Activated CD4-positive, alpha-beta T cell treated with anti-CD3 and anti-CD28 coated beads for 36 hours (primary cell): ENCODE measurements around the gene RIC3. TPM values are rescaled to one million over a fixed set of nuclear protein-coding genes. Genes with fewer than 3 reads are reported as not detected.
A peak's percentile ranks its signal among the peaks of the same experiment; 100 is the strongest.
"Not testable (repeated sequence)": the region's sequence is repeated elsewhere in the genome, so short reads cannot be mapped to it uniquely, and the experiment has no call there.

Experiments used
- ATAC-seq: fragments of 200-7000 bp; cut with Tn5 transposase; one replicate; pipeline ENCODE4 v1.10.0; 2021; ENCODE audit warnings: mild to moderate bottlenecking, moderate library complexity
- CTCF ChIA-PET: fragments of 350-600 bp; sonication (Branson Sonifier 250); formaldehyde crosslinking; loops from one replicate; lab custom pipeline; 2021; ENCODE audit warnings: antibody characterized with exemption; lab: Charles Lee
- POLR2A ChIA-PET: fragments of 350-600 bp; sonication (Branson Sonifier 250); formaldehyde crosslinking; loops from one replicate; lab custom pipeline; 2021; ENCODE audit warnings: antibody characterized with exemption, inconsistent platforms; lab: Charles Lee
- DNase-seq: peaks from one replicate; pipeline ENCODE4 v3.0.0-alpha.2; 2020
- H3K27ac Mint-ChIP-seq: one replicate; pipeline ENCODE4 v1.8.0; 2021; ENCODE audit warnings: mixed read lengths
- H3K27me3 Mint-ChIP-seq: one replicate; pipeline ENCODE4 v1.8.0; 2021; ENCODE audit warnings: mixed read lengths
- H3K36me3 Mint-ChIP-seq: one replicate; pipeline ENCODE4 v1.8.0; 2021; ENCODE audit warnings: low read depth, mixed read lengths
- H3K4me1 Mint-ChIP-seq: one replicate; pipeline ENCODE4 v1.8.0; 2021; ENCODE audit warnings: mixed read lengths
- H3K4me3 Mint-ChIP-seq: one replicate; pipeline ENCODE4 v1.8.0; 2021; ENCODE audit warnings: mild to moderate bottlenecking, moderate library complexity, mixed read lengths
- H3K9me3 Mint-ChIP-seq: one replicate; pipeline ENCODE4 v1.8.0; 2021; ENCODE audit warnings: low read depth, mixed read lengths
- intact Hi-C, 2 experiments: fragments of 100-400 bp; cut with DNase I in 1 of 2; cut with micrococcal nuclease in 1 of 2; formaldehyde crosslinking; loops; one replicate each; pipeline versions ENCODE4 v1.14.2 to v1.15.1; 2022 to 2024; cut with DNase I, micrococcal nuclease
- total RNA-seq, 2 experiments: library from RNA; stranded (reverse); gene quantifications; one replicate each; pipeline ENCODE4 v1.2.3, GENCODE V29; 2021

RIC3 gene
- total RNA-seq, 2 experiments from 2014 or later = 13.9 to 15.8 TPM

- POLR2A ChIA-PET = interaction anchor here (0.5 kb wide), 1 partner anchor 16 kb away, joined by 3 read pairs; no protein-coding TSS in a partner anchor
- no peaks in the 10 kb centered on the region for H3K9me3 Mint-ChIP-seq
Measured at GRCh38 chr11:8186429-8186828, 17.6 kb upstream of the RIC3 start.

GRCh38 chr11:8183111-8183510, 14.3 kb upstream of the RIC3 start:
- POLR2A ChIA-PET = no interaction called here
- intact Hi-C loops = no loop called here
- Mint-ChIP-seq H3K36me3 (no peaks in the 10 kb centered on the region), H3K4me1 (no peaks in the 10 kb centered on the region), H3K27ac (no peak overlapping the region), H3K27me3 (peaks cover 15% of the 10 kb centered on the region), H3K9me3 (no peaks in the 10 kb centered on the region), H3K4me3 (no peak overlapping the region)
- no peak for ATAC-seq
- DNase-seq = no peak
- CTCF ChIA-PET = interaction anchor here (0.8 to 1.4 kb wide), 3 partner anchors 10 to 31 kb away, joined by 3 to 4 read pairs (median 3); no protein-coding TSS in a partner anchor

More at GRCh38 chr11:8186429-8186828, 17.6 kb upstream of the RIC3 start:
- intact Hi-C loops = no loop called here
- no peaks in the 10 kb centered on the region for H3K36me3 Mint-ChIP-seq
- H3K4me1 Mint-ChIP-seq = no peaks in the 10 kb centered on the region
- no peak for DNase-seq
- H3K4me3 Mint-ChIP-seq = no peak overlapping the region
- no peak overlapping the region for H3K27ac Mint-ChIP-seq
- peaks cover 16% of the 10 kb centered on the region for H3K27me3 Mint-ChIP-seq
- no peak for ATAC-seq
- CTCF ChIA-PET = interaction anchor here (1.0 kb wide), 1 partner anchor 14 kb away, joined by 4 read pairs; no protein-coding TSS in a partner anchor

- ATAC-seq = no peak
- CTCF ChIA-PET = interaction anchor here (0.6 to 1.1 kb wide), 2 partner anchors 13 to 151 kb away, joined by 3 to 4 read pairs; no protein-coding TSS in a partner anchor
- intact Hi-C loops = no loop called here
Measured at GRCh38 chr11:8180469-8180868, 11.6 kb upstream of the RIC3 start.

GRCh38 chr11:8178297-8178696, 9.5 kb upstream of the RIC3 start:
- H3K9me3 Mint-ChIP-seq = no peaks in the 10 kb centered on the region

More at GRCh38 chr11:8180469-8180868, 11.6 kb upstream of the RIC3 start:
- H3K4me1 Mint-ChIP-seq = no peaks in the 10 kb centered on the region
- peaks cover 15% of the 10 kb centered on the region for H3K27me3 Mint-ChIP-seq
- H3K27ac Mint-ChIP-seq = no peak overlapping the region
- H3K4me3 Mint-ChIP-seq = no peak overlapping the region
- no peaks in the 10 kb centered on the region for H3K36me3 Mint-ChIP-seq
- POLR2A ChIA-PET = no interaction called here
- DNase-seq = no peak
- H3K9me3 Mint-ChIP-seq = no peaks in the 10 kb centered on the region

GRCh38 chr11:8177136-8177535, 8.3 kb upstream of the RIC3 start:
- no peaks in the 10 kb centered on the region for H3K36me3 Mint-ChIP-seq
- no peaks in the 10 kb centered on the region for H3K4me1 Mint-ChIP-seq
- DNase-seq (no peak), ATAC-seq (no peak)
- intact Hi-C loops = no loop called here
- ChIA-PET POLR2A (no interaction called here), CTCF (no interaction called here)
- H3K4me3 Mint-ChIP-seq = no peak overlapping the region
- H3K27me3 Mint-ChIP-seq = peaks cover 21% of the 10 kb centered on the region
- no peaks in the 10 kb centered on the region for H3K9me3 Mint-ChIP-seq
- H3K27ac Mint-ChIP-seq = no peak overlapping the region

More at GRCh38 chr11:8178297-8178696, 9.5 kb upstream of the RIC3 start:
- Mint-ChIP-seq H3K36me3 (no peaks in the 10 kb centered on the region), H3K4me3 (no peak overlapping the region), H3K27ac (no peak overlapping the region), H3K4me1 (no peaks in the 10 kb centered on the region), H3K27me3 (peaks cover 18% of the 10 kb centered on the region)
- ATAC-seq (no peak), DNase-seq (no peak)
- POLR2A ChIA-PET = no interaction called here
- intact Hi-C loops = no loop called here
- CTCF ChIA-PET = interaction anchor here (1.1 kb wide), 1 partner anchor 12 kb away, joined by 3 read pairs; no protein-coding TSS in a partner anchor

- peak overlapping the region; percentile 88 for H3K4me3 Mint-ChIP-seq
- ChIA-PET CTCF (no interaction called here), POLR2A (no interaction called here)
- H3K9me3 Mint-ChIP-seq = no peaks in the 10 kb centered on the region
- H3K27me3 Mint-ChIP-seq = peaks cover 17% of the 10 kb centered on the region
- no peak for DNase-seq
- ATAC-seq = no peak
- H3K4me1 Mint-ChIP-seq = peaks cover 32% of the 10 kb centered on the region
- intact Hi-C loops = no loop called here
- H3K27ac Mint-ChIP-seq = peak overlapping the region; percentile 33
- peaks cover 2% of the 10 kb centered on the region for H3K36me3 Mint-ChIP-seq
Measured at GRCh38 chr11:8167796-8168195, 1.0 kb downstream of the RIC3 start.

- no peak for DNase-seq
- H3K4me3 Mint-ChIP-seq = no peak overlapping the region
- ChIA-PET CTCF (no interaction called here), POLR2A (no interaction called here)
- peaks cover 32% of the 10 kb centered on the region for H3K4me1 Mint-ChIP-seq
- H3K27me3 Mint-ChIP-seq = peaks cover 9% of the 10 kb centered on the region
- ATAC-seq = no peak
- H3K36me3 Mint-ChIP-seq = peaks cover 2% of the 10 kb centered on the region
- intact Hi-C loops = no loop called here
- H3K9me3 Mint-ChIP-seq = no peaks in the 10 kb centered on the region
- no peak overlapping the region for H3K27ac Mint-ChIP-seq
Measured at GRCh38 chr11:8164746-8165145, 4.1 kb downstream of the RIC3 start.

GRCh38 chr11:8161627-8162304, 7.1 kb downstream of the RIC3 start:
- H3K4me3 Mint-ChIP-seq, H3K27me3 Mint-ChIP-seq, ATAC-seq, H3K27ac Mint-ChIP-seq, H3K36me3 Mint-ChIP-seq, POLR2A ChIA-PET, H3K9me3 Mint-ChIP-seq, intact Hi-C loops, DNase-seq: not testable (repeated sequence)
- peaks cover 16% of the 10 kb centered on the region for H3K4me1 Mint-ChIP-seq
- CTCF ChIA-PET = interaction anchor here (0.6 to 0.8 kb wide), 2 partner anchors 106 to 121 kb away, joined by 3 read pairs; no protein-coding TSS in a partner anchor

- POLR2A ChIA-PET = no interaction called here
- intact Hi-C loops = no loop called here
Measured at GRCh38 chr11:8156877-8157276, 11.9 kb downstream of the RIC3 start.

GRCh38 chr11:8149726-8150125, 19.1 kb downstream of the RIC3 start:
- intact Hi-C loops = no loop called here
- H3K36me3 Mint-ChIP-seq = peaks cover 14% of the 10 kb centered on the region
- H3K4me1 Mint-ChIP-seq = no peaks in the 10 kb centered on the region
- H3K9me3 Mint-ChIP-seq = peaks cover 4% of the 10 kb centered on the region
- no peak for ATAC-seq
- H3K4me3 Mint-ChIP-seq = no peak overlapping the region
- no peak overlapping the region for H3K27ac Mint-ChIP-seq
- DNase-seq = no peak
- ChIA-PET POLR2A (no interaction called here), CTCF (no interaction called here)
- H3K27me3 Mint-ChIP-seq = no peaks in the 10 kb centered on the region

More at GRCh38 chr11:8156877-8157276, 11.9 kb downstream of the RIC3 start:
- H3K9me3 Mint-ChIP-seq = no peaks in the 10 kb centered on the region
- H3K4me1 Mint-ChIP-seq = peaks cover 9% of the 10 kb centered on the region
- no peak overlapping the region for H3K27ac Mint-ChIP-seq
- no peak for ATAC-seq
- H3K4me3 Mint-ChIP-seq = no peak overlapping the region
- H3K36me3 Mint-ChIP-seq = peaks cover 2% of the 10 kb centered on the region
- DNase-seq = no peak
- no peaks in the 10 kb centered on the region for H3K27me3 Mint-ChIP-seq
- CTCF ChIA-PET = no interaction called here

- no peaks in the 10 kb centered on the region for H3K27me3 Mint-ChIP-seq
- intact Hi-C loops = no loop called here
- no peak for DNase-seq
- ChIA-PET POLR2A (no interaction called here), CTCF (no interaction called here)
- no peaks in the 10 kb centered on the region for H3K9me3 Mint-ChIP-seq
- ATAC-seq = no peak
- peaks cover 50% of the 10 kb centered on the region for H3K36me3 Mint-ChIP-seq
- no peaks in the 10 kb centered on the region for H3K4me1 Mint-ChIP-seq
- H3K4me3 Mint-ChIP-seq = no peak overlapping the region
- no peak overlapping the region for H3K27ac Mint-ChIP-seq
Measured at GRCh38 chr11:8138526-8138925, 30.3 kb downstream of the RIC3 start.

GRCh38 chr11:8127447-8127846, 41.4 kb downstream of the RIC3 start:
- H3K9me3 Mint-ChIP-seq = no peaks in the 10 kb centered on the region
- H3K27ac Mint-ChIP-seq = no peak overlapping the region
- POLR2A ChIA-PET = no interaction called here
- CTCF ChIA-PET = interaction anchor here (0.9 to 2.0 kb wide), 2 partner anchors 19 to 28 kb away, joined by 3 to 6 read pairs; no protein-coding TSS in a partner anchor
- H3K36me3 Mint-ChIP-seq = peaks cover 13% of the 10 kb centered on the region
- no peak overlapping the region for H3K4me3 Mint-ChIP-seq
- no peak for DNase-seq
- intact Hi-C loops = no loop called here
- H3K4me1 Mint-ChIP-seq = peaks cover 6% of the 10 kb centered on the region
- no peak for ATAC-seq
- no peaks in the 10 kb centered on the region for H3K27me3 Mint-ChIP-seq
